Neural cell (in vitro differentiated cells): ENCODE results near the gene DZIP1L. TPM values are rescaled to one million over a fixed set of nuclear protein-coding genes. Genes with fewer than 3 reads are reported as not detected.
"Not testable (repeated sequence)": the region's sequence is repeated elsewhere in the genome, so short reads cannot be mapped to it uniquely, and the experiment has no call there.

Source experiments
- H2AFZ ChIP-seq: fragments of 200-600, 300-800 bp; sonication (generic), shearing (Covaris generic); 2 replicates; pipeline ENCODE4 v1.6.0; 2014; ENCODE audit warnings: low read depth, mild to moderate bottlenecking, antibody characterized with exemption, low read length, moderate library complexity
- H3F3A ChIP-seq: fragments of 200-600 bp; shearing (Covaris generic); 2 replicates; pipeline ENCODE4 v1.6.1; 2016; ENCODE audit warnings: mild to moderate bottlenecking, moderate library complexity, mixed read lengths, antibody characterized with exemption, low read length; ENCODE audit not compliant: insufficient read depth, poor library complexity, severe bottlenecking
- H3K27ac ChIP-seq: fragments of 200-600, 300-800 bp; sonication (generic), shearing (Covaris generic); 2 replicates; pipeline ENCODE4 v1.5.1; 2014; ENCODE audit warnings: mild to moderate bottlenecking, low read length, moderate library complexity
- H3K27me3 ChIP-seq: fragments of 300-800, 200-600 bp; sonication (generic), shearing (Covaris generic); 2 replicates; pipeline ENCODE4 v1.6.0; 2014; ENCODE audit warnings: mild to moderate bottlenecking, low read depth, low read length, moderate library complexity; ENCODE audit not compliant: insufficient read depth
- H3K36me3 ChIP-seq: fragments of 300-800, 200-600 bp; sonication (generic), shearing (Covaris generic); 2 replicates; pipeline ENCODE4 v1.5.1; 2014; ENCODE audit warnings: mild to moderate bottlenecking, antibody characterized with exemption, low read length, moderate library complexity; ENCODE audit not compliant: insufficient read depth
- H3K4me2 ChIP-seq: fragments of 300-800, 200-600 bp; sonication (generic), shearing (Covaris generic); 2 replicates; pipeline ENCODE4 v1.6.0; 2014; ENCODE audit warnings: mild to moderate bottlenecking, low read length
- H3K4me3 ChIP-seq: fragments of 300-800, 200-600 bp; sonication (generic), shearing (Covaris generic); 2 replicates; pipeline ENCODE4 v1.5.1; 2014; ENCODE audit warnings: mild to moderate bottlenecking, low read length, moderate library complexity
- H3K79me2 ChIP-seq: fragments of 200-600 bp; shearing (Covaris generic); replicated peaks from 2 replicates; pipeline ENCODE4 v1.6.0; 2014; ENCODE audit warnings: mild to moderate bottlenecking, low read length, moderate library complexity; ENCODE audit not compliant: insufficient read depth
- H3K9ac ChIP-seq: fragments of 300-800, 200-600 bp; sonication (generic), shearing (Covaris generic); 2 replicates; pipeline ENCODE4 v1.6.1; 2016; ENCODE audit warnings: mild to moderate bottlenecking, low read length, mixed read lengths
- H3K9me2 ChIP-seq: fragments of 200-600 bp; shearing (Covaris generic); 2 replicates; pipeline ENCODE4 v1.6.1; 2016; ENCODE audit warnings: mild to moderate bottlenecking, low read length, mixed read lengths; ENCODE audit not compliant: insufficient read depth
- H3K9me3 ChIP-seq: fragments of 200-600, 300-800 bp; sonication (generic), shearing (Covaris generic); 2 replicates; pipeline ENCODE4 v1.6.1; 2016; ENCODE audit warnings: mild to moderate bottlenecking, mixed run types, low read length, moderate library complexity, mixed read lengths
- H4K20me1 ChIP-seq: fragments of 200-600 bp; shearing (Covaris generic); 2 replicates; pipeline ENCODE4 v1.6.1; 2016; ENCODE audit warnings: mild to moderate bottlenecking, mixed run types; ENCODE audit not compliant: insufficient read depth
- CTCF ChIP-seq: fragments of 450-650 bp; IDR thresholded peaks from 2 replicates; pipeline ENCODE4 v1.5.1; 2014; ENCODE audit warnings: antibody characterized with exemption, mild to moderate bottlenecking, moderate library complexity; ENCODE audit not compliant: poor library complexity, severe bottlenecking
- EP300 ChIP-seq: fragments of 450-650 bp; conservative IDR thresholded peaks from 2 replicates; pipeline ENCODE4 v1.6.1; 2014; ENCODE audit warnings: antibody characterized with exemption, mild to moderate bottlenecking, moderate library complexity; ENCODE audit not compliant: poor library complexity, severe bottlenecking
- EZH2 ChIP-seq: fragments of 200-600, 300-800 bp; shearing (Covaris generic), sonication (generic); IDR thresholded peaks from 2 replicates; pipeline ENCODE4 v1.6.1; 2014; ENCODE audit warnings: antibody characterized with exemption, low read length, borderline replicate concordance, mild to moderate bottlenecking; ENCODE audit not compliant: insufficient read depth, poor library complexity, severe bottlenecking
- MXI1 ChIP-seq: fragments of 450-650 bp; conservative IDR thresholded peaks from 2 replicates; pipeline ENCODE4 v1.6.1; 2014; ENCODE audit warnings: antibody characterized with exemption, mild to moderate bottlenecking; ENCODE audit not compliant: poor library complexity, severe bottlenecking
- POLR2AphosphoS5 ChIP-seq: IDR thresholded peaks from 2 replicates; pipeline ENCODE4 v1.6.1; 2012
- RAD21 ChIP-seq: fragments of 450-650 bp; conservative IDR thresholded peaks from 2 replicates; pipeline ENCODE4 v1.6.1; 2014; ENCODE audit warnings: antibody characterized with exemption, mild to moderate bottlenecking, moderate library complexity
- SMC3 ChIP-seq: fragments of 450-650 bp; conservative IDR thresholded peaks from 2 replicates; pipeline ENCODE4 v1.6.1; 2014; ENCODE audit warnings: antibody characterized with exemption, mild to moderate bottlenecking, moderate library complexity; ENCODE audit not compliant: poor library complexity
- TAF1 ChIP-seq: IDR thresholded peaks from 2 replicates; pipeline ENCODE4 v1.6.1; 2012; ENCODE audit warnings: low read depth
- polyA plus RNA-seq: library from polyadenylated mRNA; depleted of rRNA; stranded (reverse); fragments of >200 nt; gene quantifications from 2 replicates; pipeline ENCODE4 v1.2.3, GENCODE V29; 2014
- TF ChIP-seq, protein P1 (sequence below): IDR thresholded peaks from 2 replicates; pipeline ENCODE4 v1.6.1; 2012; ENCODE audit warnings: borderline replicate concordance

Gene DZIP1L
- polyA plus RNA-seq, 1 donor from 2014 or later, result 1.7 TPM

GRCh38 chr3:138103466-138103865, 11.9 kb downstream of the DZIP1L start:
- Histone ChIP-seq H2AFZ (no peak overlapping the region), H3K9me3 (no peaks in the 10 kb centered on the region), H3K4me2 (no peak overlapping the region), H3K27me3 (no peaks in the 10 kb centered on the region), H3K9me2 (no peaks in the 10 kb centered on the region), H3K27ac (no peak overlapping the region), H3K4me3 (no peak overlapping the region), H3K79me2 (no peaks in the 10 kb centered on the region), H3F3A (no peaks in the 10 kb centered on the region), H3K9ac (no peak overlapping the region), H3K36me3 (no peaks in the 10 kb centered on the region), H4K20me1 (no peaks in the 10 kb centered on the region)
- TF ChIP-seq, protein P1, sequence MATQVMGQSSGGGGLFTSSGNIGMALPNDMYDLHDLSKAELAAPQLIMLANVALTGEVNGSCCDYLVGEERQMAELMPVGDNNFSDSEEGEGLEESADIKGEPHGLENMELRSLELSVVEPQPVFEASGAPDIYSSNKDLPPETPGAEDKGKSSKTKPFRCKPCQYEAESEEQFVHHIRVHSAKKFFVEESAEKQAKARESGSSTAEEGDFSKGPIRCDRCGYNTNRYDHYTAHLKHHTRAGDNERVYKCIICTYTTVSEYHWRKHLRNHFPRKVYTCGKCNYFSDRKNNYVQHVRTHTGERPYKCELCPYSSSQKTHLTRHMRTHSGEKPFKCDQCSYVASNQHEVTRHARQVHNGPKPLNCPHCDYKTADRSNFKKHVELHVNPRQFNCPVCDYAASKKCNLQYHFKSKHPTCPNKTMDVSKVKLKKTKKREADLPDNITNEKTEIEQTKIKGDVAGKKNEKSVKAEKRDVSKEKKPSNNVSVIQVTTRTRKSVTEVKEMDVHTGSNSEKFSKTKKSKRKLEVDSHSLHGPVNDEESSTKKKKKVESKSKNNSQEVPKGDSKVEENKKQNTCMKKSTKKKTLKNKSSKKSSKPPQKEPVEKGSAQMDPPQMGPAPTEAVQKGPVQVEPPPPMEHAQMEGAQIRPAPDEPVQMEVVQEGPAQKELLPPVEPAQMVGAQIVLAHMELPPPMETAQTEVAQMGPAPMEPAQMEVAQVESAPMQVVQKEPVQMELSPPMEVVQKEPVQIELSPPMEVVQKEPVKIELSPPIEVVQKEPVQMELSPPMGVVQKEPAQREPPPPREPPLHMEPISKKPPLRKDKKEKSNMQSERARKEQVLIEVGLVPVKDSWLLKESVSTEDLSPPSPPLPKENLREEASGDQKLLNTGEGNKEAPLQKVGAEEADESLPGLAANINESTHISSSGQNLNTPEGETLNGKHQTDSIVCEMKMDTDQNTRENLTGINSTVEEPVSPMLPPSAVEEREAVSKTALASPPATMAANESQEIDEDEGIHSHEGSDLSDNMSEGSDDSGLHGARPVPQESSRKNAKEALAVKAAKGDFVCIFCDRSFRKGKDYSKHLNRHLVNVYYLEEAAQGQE, result no peak
- TF ChIP-seq CTCF, result no peak
- TF ChIP-seq MXI1, result no peak
- TF ChIP-seq RAD21, result no peak
- TF ChIP-seq EP300, result no peak
- TF ChIP-seq EZH2, result no peak
- TF ChIP-seq TAF1, result no peak
- TF ChIP-seq POLR2AphosphoS5, result no peak
- TF ChIP-seq SMC3, result no peak

DNA sequence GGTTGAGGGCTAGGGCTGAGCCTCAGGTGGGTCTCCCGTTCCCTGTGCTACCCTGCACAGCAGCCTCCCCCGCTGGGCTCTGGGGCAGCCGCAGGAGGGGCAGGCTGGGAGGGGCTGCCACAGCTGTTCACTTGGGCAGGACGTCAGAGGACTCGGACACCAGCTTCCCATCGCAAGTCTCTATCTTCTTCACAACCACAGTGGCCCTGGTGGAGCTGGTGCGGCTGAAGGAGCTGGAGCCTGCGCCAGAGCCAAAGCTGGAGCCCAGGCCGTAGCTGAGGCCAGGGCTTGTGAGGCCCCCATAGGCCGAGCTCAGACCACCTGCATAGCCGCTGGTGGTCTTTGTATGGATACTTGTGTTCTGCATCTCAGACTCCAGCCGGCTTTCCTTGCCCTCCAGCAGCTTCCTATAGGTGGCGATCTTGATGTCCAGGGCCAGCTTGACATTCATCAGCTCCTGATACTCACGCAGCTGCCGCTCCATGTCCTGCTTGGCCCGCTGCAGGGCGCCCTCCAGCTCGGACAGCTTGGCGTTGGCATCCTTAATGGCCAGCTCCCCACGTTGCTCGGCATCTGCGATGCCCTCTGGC, 14.0 kb downstream of the DZIP1L start:
- H3K27me3 ChIP-seq, H3K9me2 ChIP-seq, H3K27ac ChIP-seq, H3K36me3 ChIP-seq, H3K4me2 ChIP-seq, H3K9ac ChIP-seq, H4K20me1 ChIP-seq, H3K9me3 ChIP-seq, H3F3A ChIP-seq, H2AFZ ChIP-seq, H3K79me2 ChIP-seq, H3K4me3 ChIP-seq: not testable (repeated sequence)

GRCh38 chr3:138099417-138099816, 16.0 kb downstream of the DZIP1L start:
- TF ChIP-seq EZH2 (no peak), RAD21 (no peak), SMC3 (no peak), MXI1 (no peak), EP300 (no peak), CTCF (no peak), POLR2AphosphoS5 (no peak), TAF1 (no peak)
- TF ChIP-seq, protein P1, result no peak
- H3K4me3 ChIP-seq, result no peak overlapping the region
- no peak overlapping the region for H3K4me2 ChIP-seq
- no peak overlapping the region for H2AFZ ChIP-seq
- no peaks in the 10 kb centered on the region for H3K27me3 ChIP-seq
- H3K36me3 ChIP-seq, result no peaks in the 10 kb centered on the region
- no peak overlapping the region for H3K9ac ChIP-seq
- no peaks in the 10 kb centered on the region for H3K79me2 ChIP-seq
- no peaks in the 10 kb centered on the region for H3K9me2 ChIP-seq
- H3K27ac ChIP-seq, result no peak overlapping the region
- no peaks in the 10 kb centered on the region for H3F3A ChIP-seq
- no peaks in the 10 kb centered on the region for H4K20me1 ChIP-seq
- H3K9me3 ChIP-seq, result no peaks in the 10 kb centered on the region
